IMR-90 (cell line): ENCODE data around the gene FITM1. TPM values are rescaled to one million over a fixed set of nuclear protein-coding genes. Genes with fewer than 3 reads are reported as not detected.

Source experiments
- ATAC-seq: fragments of 200-7000 bp; cut with Tn5 transposase; 2 replicates; pipeline ENCODE4 v1.9.1; 2020; ENCODE audit warnings: low read depth, mild to moderate bottlenecking, moderate library complexity
- BruUV-seq: library from RNA; stranded (reverse); fragments of 400-500 nt; replicated peaks from 2 replicates; lab custom pipeline; 2021; lab: Mats Ljungman, UMichigan
- CTCF ChIA-PET: fragments of 300-600 bp; formaldehyde crosslinking; extraction: SDS; loops from one replicate; lab custom pipeline; 2021; ENCODE audit warnings: antibody characterized with exemption; lab: Yijun Ruan, JAX
- POLR2A ChIA-PET: fragments of 300-600 bp; sonication (Branson Sonifier 250); formaldehyde crosslinking; loops from one replicate; lab custom pipeline; 2022; ENCODE audit warnings: antibody characterized with exemption; ENCODE audit not compliant: unreplicated experiment; lab: Charles Lee
- DNase-seq: peaks from one replicate; pipeline ENCODE4 v3.0.0; 2013
- H2AFZ ChIP-seq: replicated peaks from 2 replicates; pipeline ENCODE3; 2013; ENCODE audit warnings: low read length, mild to moderate bottlenecking; ENCODE audit not compliant: poor library complexity
- H2AK5ac ChIP-seq: 2 replicates; pipeline ENCODE4 v1.6.1; 2013; ENCODE audit warnings: low read depth, low read length, inconsistent platforms
- H2AK9ac ChIP-seq: replicated peaks from 2 replicates; pipeline ENCODE3; 2013; ENCODE audit warnings: mild to moderate bottlenecking, low read depth, low read length, moderate library complexity; ENCODE audit not compliant: poor library complexity
- H2BK120ac ChIP-seq: 2 replicates; pipeline ENCODE4 v1.6.1; 2013; ENCODE audit warnings: low read depth, low read length, inconsistent platforms
- H2BK15ac ChIP-seq: 3 replicates; pipeline ENCODE4 v1.6.1; 2013; ENCODE audit warnings: low read depth, low read length, inconsistent platforms
- H2BK20ac ChIP-seq: 2 replicates; pipeline ENCODE4 v1.6.1; 2013; ENCODE audit warnings: low read depth, mild to moderate bottlenecking, inconsistent platforms, low read length, moderate library complexity
- H2BK5ac ChIP-seq: 2 replicates; pipeline ENCODE4 v1.6.1; 2013; ENCODE audit warnings: mild to moderate bottlenecking, low read depth, low read length, inconsistent platforms; ENCODE audit not compliant: poor library complexity, severe bottlenecking
- H3K14ac ChIP-seq: replicated peaks from 2 replicates; pipeline ENCODE4 v1.6.1; 2013; ENCODE audit warnings: low read depth, low read length, inconsistent platforms
- H3K18ac ChIP-seq: 2 replicates; pipeline ENCODE4 v1.6.1; 2013; ENCODE audit warnings: low read depth, low read length, control low read depth
- H3K23ac ChIP-seq: 2 replicates; pipeline ENCODE4 v1.6.1; 2013; ENCODE audit warnings: low read depth, low read length, inconsistent platforms
- H3K27ac ChIP-seq: 2 replicates; pipeline ENCODE4 v1.5.1; 2013; ENCODE audit warnings: mild to moderate bottlenecking, control low read depth, low read length; ENCODE audit not compliant: insufficient read depth
- H3K27me3 ChIP-seq: 2 replicates; pipeline ENCODE4 v1.6.1; 2013; ENCODE audit warnings: low read length; ENCODE audit not compliant: control insufficient read depth, insufficient read depth
- H3K36me3 ChIP-seq: 2 replicates; pipeline ENCODE4 v1.6.1; 2013; ENCODE audit warnings: low read length, mixed read lengths; ENCODE audit not compliant: control insufficient read depth, insufficient read depth
- H3K4ac ChIP-seq: 2 replicates; pipeline ENCODE4 v1.6.1; 2013; ENCODE audit warnings: low read depth, low read length, inconsistent platforms
- H3K4me1 ChIP-seq: 2 replicates; pipeline ENCODE4 v1.6.1; 2013; ENCODE audit warnings: low read length, mixed read lengths; ENCODE audit not compliant: control insufficient read depth, insufficient read depth
- H3K4me2 ChIP-seq: 2 replicates; pipeline ENCODE4 v1.6.1; 2013; ENCODE audit warnings: low read depth, mild to moderate bottlenecking, control low read depth, low read length, moderate library complexity
- H3K4me3 ChIP-seq: 2 replicates; pipeline ENCODE4 v1.5.1; 2013; ENCODE audit warnings: low read depth, mild to moderate bottlenecking, control low read depth, low read length, moderate library complexity; ENCODE audit not compliant: insufficient read depth
- H3K56ac ChIP-seq: 2 replicates; pipeline ENCODE4 v1.6.1; 2013; ENCODE audit warnings: low read length, inconsistent platforms; ENCODE audit not compliant: insufficient read depth; ENCODE audit errors: extremely low read depth
- H3K79me1 ChIP-seq, 2 experiments: 2 replicates each; pipeline ENCODE4 v1.6.1; 2013; ENCODE audit warnings: low read length in 2 of 2, inconsistent platforms in 1 of 2, low read depth in 1 of 2
- H3K9ac ChIP-seq: 2 replicates; pipeline ENCODE4 v1.6.1; 2013; ENCODE audit warnings: low read depth, low read length, control low read depth
- H3K9me1 ChIP-seq: 2 replicates; pipeline ENCODE4 v1.6.1; 2013; ENCODE audit warnings: low read length, inconsistent platforms; ENCODE audit not compliant: insufficient read depth
- H3K9me3 ChIP-seq: 2 replicates; pipeline ENCODE4 v1.6.1; 2013; ENCODE audit warnings: low read length; ENCODE audit not compliant: control insufficient read depth, insufficient read depth
- H4K20me1 ChIP-seq: 2 replicates; pipeline ENCODE4 v1.6.1; 2013; ENCODE audit warnings: low read length, inconsistent platforms; ENCODE audit not compliant: insufficient read depth
- H4K5ac ChIP-seq: 2 replicates; pipeline ENCODE4 v1.6.1; 2013; ENCODE audit warnings: mild to moderate bottlenecking, low read depth, low read length, control low read depth
- H4K8ac ChIP-seq, 2 experiments: 2 replicates each; pipeline ENCODE4 v1.6.1; 2013; ENCODE audit warnings: low read depth in 2 of 2, low read length in 2 of 2, control low read depth in 1 of 2, inconsistent platforms in 1 of 2
- H4K91ac ChIP-seq: 2 replicates; pipeline ENCODE4 v1.6.1; 2013; ENCODE audit warnings: low read depth, low read length, inconsistent platforms; ENCODE audit not compliant: insufficient read depth
- BHLHE40 ChIP-seq: fragments of 150-350 bp; IDR thresholded peaks from 2 replicates; pipeline ENCODE4 v1.6.1; 2016; ENCODE audit warnings: mild to moderate bottlenecking, low read depth, low read length
- CHD1 ChIP-seq: IDR thresholded peaks from 2 replicates; pipeline ENCODE4 v1.6.1; 2012; ENCODE audit warnings: low read depth, low read length, improper control_type of control experiment
- FOS ChIP-seq: fragments of 150-350 bp; IDR thresholded peaks from 2 replicates; pipeline ENCODE4 v1.6.1; 2016; ENCODE audit warnings: low read depth, low read length
- MAFK ChIP-seq: IDR thresholded peaks from 2 replicates; pipeline ENCODE4 v1.6.1; 2012; ENCODE audit warnings: low read depth, low read length, improper control_type of control experiment
- MAZ ChIP-seq: IDR thresholded peaks from 2 replicates; pipeline ENCODE4 v1.6.1; 2012; ENCODE audit warnings: low read depth, mild to moderate bottlenecking, low read length, improper control_type of control experiment, moderate library complexity, borderline replicate concordance
- MXI1 ChIP-seq: IDR thresholded peaks from 2 replicates; pipeline ENCODE4 v1.6.1; 2012; ENCODE audit warnings: low read depth, mild to moderate bottlenecking, low read length, moderate library complexity, borderline replicate concordance
- POLR2A ChIP-seq: IDR thresholded peaks from 2 replicates; pipeline ENCODE4 v1.6.1; 2012; ENCODE audit warnings: mild to moderate bottlenecking, low read depth, low read length
- SMC3 ChIP-seq: fragments of 150-350 bp; IDR thresholded peaks from 2 replicates; pipeline ENCODE4 v1.6.1; 2016; ENCODE audit warnings: low read depth, mild to moderate bottlenecking, antibody characterized with exemption, low read length, moderate library complexity
- WGBS, 2 experiments: methylation state at CpG; one replicate each; pipeline versions ENCODE4 v1.1.5 to v1.1.7; 2013; ENCODE audit warnings: missing lambda C conversion rate in 2 of 2; ENCODE audit not compliant: insufficient read length in 1 of 2; ENCODE audit errors: extremely low coverage in 2 of 2; 5-methylcytosine and 5-hydroxymethylcytosine counted together
- dilution Hi-C: fragments of 300-500 bp; cut with HindIII; formaldehyde crosslinking; loops from one replicate; pipeline ENCODE4 v1.14.3; 2018; ENCODE audit warnings: low sequenced_read_pairs; ENCODE audit not compliant: unreplicated experiment
- in situ Hi-C: fragments of 300-500 bp; cut with MboI; formaldehyde crosslinking; loops from 3 replicates; pipeline ENCODE4 v1.14.3; 2019; ENCODE audit warnings: low sequenced_read_pairs, inconsistent platforms, mixed read lengths
- intact Hi-C: fragments of 100-400 bp; cut with micrococcal nuclease; formaldehyde crosslinking; loops from 2 replicates; pipeline ENCODE4 v1.10.0; 2022
- polyA plus RNA-seq, 3 experiments: library from polyadenylated mRNA; depleted of rRNA; stranded (reverse); fragments of >200 nt; gene quantifications; 2 replicates each; pipeline ENCODE4 v1.2.3, GENCODE V29; 2012; ENCODE audit warnings: low replicate concordance in 1 of 3
- total RNA-seq: library from RNA; depleted of rRNA; stranded (reverse); fragments of >200 nt; gene quantifications from 2 replicates; pipeline ENCODE4 v1.2.3, GENCODE V29; 2012
- TF ChIP-seq, protein P1 (sequence below): conservative IDR thresholded peaks from 2 replicates; pipeline ENCODE4 v1.5.1; 2012; ENCODE audit warnings: mild to moderate bottlenecking, low read depth, low read length, improper control_type of control experiment

The FITM1 gene
- total and polyA plus RNA-seq, 2 of the 4 experiments (the other 2 are of a cell fraction), result not detected

DNA sequence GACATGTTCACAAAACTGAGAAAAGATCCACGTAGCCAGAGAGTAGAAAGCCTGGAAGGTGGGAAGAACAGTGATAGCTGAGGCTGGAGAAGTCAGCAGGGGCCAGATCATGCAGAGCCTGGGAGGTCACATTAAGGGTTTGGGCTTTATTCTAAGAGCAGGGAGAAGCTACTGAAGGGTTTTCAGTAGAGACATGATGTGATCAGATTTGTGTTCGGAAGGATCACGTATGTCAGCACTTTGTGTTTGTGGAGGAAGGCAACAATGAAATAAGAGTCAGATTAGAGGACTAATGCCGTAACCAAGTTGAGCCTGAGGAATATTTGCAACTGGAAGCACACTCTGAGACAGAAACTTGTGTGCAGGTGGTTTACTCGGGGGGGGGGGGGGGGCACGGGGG, 40.6 kb upstream of the FITM1 start:
- no peaks in the 10 kb centered on the region for H3K36me3 ChIP-seq
- in situ Hi-C loops, result loop anchor here (5.0 to 10.0 kb wide), 2 partner anchors 33 to 115 kb away; no protein-coding TSS in a partner anchor
- H3K4ac ChIP-seq, result no peak overlapping the region
- H3K23ac ChIP-seq, result no peak overlapping the region
- no peak overlapping the region for H3K9ac ChIP-seq
- H3K4me1 ChIP-seq, result peaks cover 3% of the 10 kb centered on the region; the same call in 1 of the 2 replicates
- H2BK20ac ChIP-seq, result no peak overlapping the region
- H3K27ac ChIP-seq, result no peak overlapping the region
- CTCF ChIA-PET, result interaction anchor here (0.8 to 3.5 kb wide), 5 partner anchors 9 to 32 kb away, joined by 4 to 30 read pairs (median 7); partner anchors contain the start of genes DCAF11 and NRL
- no peak overlapping the region for H2AFZ ChIP-seq
- H3K9me3 ChIP-seq, result no peaks in the 10 kb centered on the region
- 0 out of 2 replicates have a peak, but pooled peaks cover 5% of the 10 kb centered on the region for H3K9me1 ChIP-seq
- H3K4me3 ChIP-seq, result no peak overlapping the region
- dilution Hi-C loops, result no loop called here
- no peak for DNase-seq
- no peak overlapping the region for H3K18ac ChIP-seq
- H4K91ac ChIP-seq, result no peak overlapping the region
- no peak overlapping the region for H3K4me2 ChIP-seq
- H2AK5ac ChIP-seq, result no peak overlapping the region
- no peaks in the 10 kb centered on the region for H4K20me1 ChIP-seq
- peaks cover 14% of the 10 kb centered on the region for H3K27me3 ChIP-seq
- no peak overlapping the region for H4K8ac ChIP-seq
- 100% methylated on average over 1 of the region's 6 CpGs; no CpG with 5 or more reads in 1 of the 2 experiments for WGBS, 2 experiments
- no peak for ATAC-seq
- no peak overlapping the region for H2BK5ac ChIP-seq
- peaks cover 0 to 5% of the 10 kb centered on the region in 2 experiments; a peak in 2 of 4 replicates for H3K79me1 ChIP-seq
- H3K14ac ChIP-seq, result no peak overlapping the region
- no TSS peak for BruUV-seq
- no peak overlapping the region for H3K56ac ChIP-seq
- TF ChIP-seq, protein P1, sequence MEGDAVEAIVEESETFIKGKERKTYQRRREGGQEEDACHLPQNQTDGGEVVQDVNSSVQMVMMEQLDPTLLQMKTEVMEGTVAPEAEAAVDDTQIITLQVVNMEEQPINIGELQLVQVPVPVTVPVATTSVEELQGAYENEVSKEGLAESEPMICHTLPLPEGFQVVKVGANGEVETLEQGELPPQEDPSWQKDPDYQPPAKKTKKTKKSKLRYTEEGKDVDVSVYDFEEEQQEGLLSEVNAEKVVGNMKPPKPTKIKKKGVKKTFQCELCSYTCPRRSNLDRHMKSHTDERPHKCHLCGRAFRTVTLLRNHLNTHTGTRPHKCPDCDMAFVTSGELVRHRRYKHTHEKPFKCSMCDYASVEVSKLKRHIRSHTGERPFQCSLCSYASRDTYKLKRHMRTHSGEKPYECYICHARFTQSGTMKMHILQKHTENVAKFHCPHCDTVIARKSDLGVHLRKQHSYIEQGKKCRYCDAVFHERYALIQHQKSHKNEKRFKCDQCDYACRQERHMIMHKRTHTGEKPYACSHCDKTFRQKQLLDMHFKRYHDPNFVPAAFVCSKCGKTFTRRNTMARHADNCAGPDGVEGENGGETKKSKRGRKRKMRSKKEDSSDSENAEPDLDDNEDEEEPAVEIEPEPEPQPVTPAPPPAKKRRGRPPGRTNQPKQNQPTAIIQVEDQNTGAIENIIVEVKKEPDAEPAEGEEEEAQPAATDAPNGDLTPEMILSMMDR, result no peak
- TF ChIP-seq MAZ (no peak), FOS (no peak), MAFK (no peak), POLR2A (no peak), SMC3 (no peak), MXI1 (no peak), BHLHE40 (no peak), CHD1 (no peak)
- POLR2A ChIA-PET, result no interaction called here
- no peak overlapping the region for H4K5ac ChIP-seq
- intact Hi-C loops, result loop anchor here (1.0 kb wide), 3 partner anchors 32 to 116 kb away; no protein-coding TSS in a partner anchor
- no peak overlapping the region for H2BK15ac ChIP-seq
- no peak overlapping the region for H2AK9ac ChIP-seq
- no peak overlapping the region for H2BK120ac ChIP-seq
